Esophagus muscularis mucosa (tissue), 3 donors: ENCODE measurements around the gene FAM240A.

Source experiments
- POLR2AphosphoS5 ChIP-seq, 2 donors: sonication (generic); formaldehyde crosslinking; IDR thresholded peaks; one replicate each; pipeline ENCODE4 v1.6.1; 2017; ENCODE audit warnings: antibody characterized with exemption in 2 of 2
- TF ChIP-seq, protein P1 (sequence below), 3 experiments: fragments of 200-600 bp in 2 of 3; fragments of 450-650 bp in 1 of 3; sonication (generic) in 2 of 3; IDR thresholded peaks; one replicate each; pipeline ENCODE4 v1.5.1; 2017 to 2019; ENCODE audit warnings: antibody characterized with exemption in 3 of 3, mild to moderate bottlenecking in 2 of 3, moderate library complexity in 1 of 3

DNA sequence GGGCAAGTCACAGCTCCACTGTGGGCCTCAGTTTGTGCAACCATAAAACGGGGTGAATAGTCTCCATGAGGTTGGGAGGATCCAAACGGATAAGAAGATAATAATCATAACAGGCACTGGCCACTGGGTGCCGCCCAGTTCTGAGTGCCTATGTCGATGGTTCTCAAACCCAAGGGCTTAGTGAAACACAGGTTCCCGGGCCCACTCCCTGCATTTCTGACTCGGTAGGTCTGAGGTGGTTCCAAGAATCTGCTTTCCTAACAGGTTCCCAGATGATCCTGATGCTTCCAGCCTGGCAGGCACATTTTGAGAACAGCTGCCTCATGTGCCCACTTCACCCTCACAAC, 60.0 kb downstream of the FAM240A start:
- TF ChIP-seq, protein P1, sequence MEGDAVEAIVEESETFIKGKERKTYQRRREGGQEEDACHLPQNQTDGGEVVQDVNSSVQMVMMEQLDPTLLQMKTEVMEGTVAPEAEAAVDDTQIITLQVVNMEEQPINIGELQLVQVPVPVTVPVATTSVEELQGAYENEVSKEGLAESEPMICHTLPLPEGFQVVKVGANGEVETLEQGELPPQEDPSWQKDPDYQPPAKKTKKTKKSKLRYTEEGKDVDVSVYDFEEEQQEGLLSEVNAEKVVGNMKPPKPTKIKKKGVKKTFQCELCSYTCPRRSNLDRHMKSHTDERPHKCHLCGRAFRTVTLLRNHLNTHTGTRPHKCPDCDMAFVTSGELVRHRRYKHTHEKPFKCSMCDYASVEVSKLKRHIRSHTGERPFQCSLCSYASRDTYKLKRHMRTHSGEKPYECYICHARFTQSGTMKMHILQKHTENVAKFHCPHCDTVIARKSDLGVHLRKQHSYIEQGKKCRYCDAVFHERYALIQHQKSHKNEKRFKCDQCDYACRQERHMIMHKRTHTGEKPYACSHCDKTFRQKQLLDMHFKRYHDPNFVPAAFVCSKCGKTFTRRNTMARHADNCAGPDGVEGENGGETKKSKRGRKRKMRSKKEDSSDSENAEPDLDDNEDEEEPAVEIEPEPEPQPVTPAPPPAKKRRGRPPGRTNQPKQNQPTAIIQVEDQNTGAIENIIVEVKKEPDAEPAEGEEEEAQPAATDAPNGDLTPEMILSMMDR (IDR thresholded peaks at IDR 0.05) = no peak
- TF ChIP-seq POLR2AphosphoS5 (IDR thresholded peaks at IDR 0.05) = no peak
